ENCODE results near the gene MRPL40.
"Not testable (repeated sequence)": the region's sequence is repeated elsewhere in the genome, so short reads cannot be mapped to it uniquely, and the experiment has no call there.

MRPL40 gene

DNA sequence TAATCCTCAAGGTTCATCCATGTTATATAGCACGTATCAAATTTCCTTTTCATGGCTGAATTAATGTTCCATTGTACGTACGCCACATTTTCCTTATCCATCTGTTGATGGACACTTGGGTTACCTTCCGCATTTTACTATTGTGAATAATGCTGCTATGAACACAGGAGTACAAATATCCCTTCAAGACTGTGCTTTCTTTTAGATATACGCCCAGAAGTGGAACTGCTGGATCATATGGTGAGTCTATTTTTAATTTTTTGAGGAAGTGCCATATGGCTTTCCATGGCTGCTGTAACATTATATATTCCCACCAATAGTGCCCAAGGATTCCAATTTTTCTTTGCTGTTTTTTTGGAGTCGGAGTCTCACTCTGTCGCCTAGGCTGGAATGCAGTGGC, 6.0 kb downstream of the MRPL40 start:
- H3K4me3 ChIP-seq (ENCODE audit: control insufficient read depth, low read depth, low read length), result no peak overlapping the region
- TF ChIP-seq, protein P1, sequence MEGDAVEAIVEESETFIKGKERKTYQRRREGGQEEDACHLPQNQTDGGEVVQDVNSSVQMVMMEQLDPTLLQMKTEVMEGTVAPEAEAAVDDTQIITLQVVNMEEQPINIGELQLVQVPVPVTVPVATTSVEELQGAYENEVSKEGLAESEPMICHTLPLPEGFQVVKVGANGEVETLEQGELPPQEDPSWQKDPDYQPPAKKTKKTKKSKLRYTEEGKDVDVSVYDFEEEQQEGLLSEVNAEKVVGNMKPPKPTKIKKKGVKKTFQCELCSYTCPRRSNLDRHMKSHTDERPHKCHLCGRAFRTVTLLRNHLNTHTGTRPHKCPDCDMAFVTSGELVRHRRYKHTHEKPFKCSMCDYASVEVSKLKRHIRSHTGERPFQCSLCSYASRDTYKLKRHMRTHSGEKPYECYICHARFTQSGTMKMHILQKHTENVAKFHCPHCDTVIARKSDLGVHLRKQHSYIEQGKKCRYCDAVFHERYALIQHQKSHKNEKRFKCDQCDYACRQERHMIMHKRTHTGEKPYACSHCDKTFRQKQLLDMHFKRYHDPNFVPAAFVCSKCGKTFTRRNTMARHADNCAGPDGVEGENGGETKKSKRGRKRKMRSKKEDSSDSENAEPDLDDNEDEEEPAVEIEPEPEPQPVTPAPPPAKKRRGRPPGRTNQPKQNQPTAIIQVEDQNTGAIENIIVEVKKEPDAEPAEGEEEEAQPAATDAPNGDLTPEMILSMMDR (conservative IDR thresholded peaks at IDR 0.05; ENCODE audit: control insufficient read depth, insufficient read depth, low read depth, low read length), result no peak
- DNase-seq (ENCODE audit: low read depth), result no peak

DNA sequence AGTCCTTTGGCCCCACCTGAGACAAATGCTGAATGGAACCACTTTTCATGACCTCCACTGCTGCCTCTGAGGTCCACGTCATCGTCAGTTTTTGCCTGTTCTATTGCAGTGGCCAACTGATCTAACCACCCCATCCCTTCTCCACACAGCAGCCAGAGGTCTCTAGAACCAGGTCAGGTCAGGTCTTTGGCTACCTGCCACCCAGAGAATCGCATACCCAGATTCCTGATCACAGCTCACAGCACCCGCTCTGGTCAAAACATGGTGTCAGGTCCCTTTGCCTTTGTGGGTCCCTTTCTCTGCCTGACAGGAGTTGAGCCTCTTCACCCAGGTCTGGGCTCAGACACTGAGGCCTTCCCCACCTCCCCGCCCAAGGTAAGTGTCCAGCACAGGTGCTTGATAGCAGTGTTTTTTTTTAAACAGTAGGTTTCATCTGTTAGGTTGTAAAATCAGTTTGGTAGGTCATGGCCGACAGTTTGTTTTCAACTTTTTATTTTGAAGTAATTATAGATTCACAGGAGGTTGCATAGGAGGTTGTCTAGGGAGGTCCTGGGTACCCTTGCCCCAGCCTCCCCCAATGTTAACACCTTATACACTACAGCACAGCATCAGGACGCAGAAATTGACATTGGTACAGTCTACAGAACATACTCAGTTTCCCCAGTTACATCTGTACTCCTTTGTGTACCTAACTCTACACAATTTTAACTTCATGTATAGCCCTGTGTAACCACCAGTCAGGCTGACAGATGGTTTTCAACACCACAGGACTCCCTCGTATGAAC, 8.3 kb downstream of the MRPL40 start:
- no peak for DNase-seq (ENCODE audit: low read depth)
- no peak overlapping the region for H3K4me3 ChIP-seq (ENCODE audit: control insufficient read depth, low read depth, low read length)
- TF ChIP-seq, protein P1 (conservative IDR thresholded peaks at IDR 0.05; ENCODE audit: control insufficient read depth, insufficient read depth, low read depth, low read length), result no peak

DNA sequence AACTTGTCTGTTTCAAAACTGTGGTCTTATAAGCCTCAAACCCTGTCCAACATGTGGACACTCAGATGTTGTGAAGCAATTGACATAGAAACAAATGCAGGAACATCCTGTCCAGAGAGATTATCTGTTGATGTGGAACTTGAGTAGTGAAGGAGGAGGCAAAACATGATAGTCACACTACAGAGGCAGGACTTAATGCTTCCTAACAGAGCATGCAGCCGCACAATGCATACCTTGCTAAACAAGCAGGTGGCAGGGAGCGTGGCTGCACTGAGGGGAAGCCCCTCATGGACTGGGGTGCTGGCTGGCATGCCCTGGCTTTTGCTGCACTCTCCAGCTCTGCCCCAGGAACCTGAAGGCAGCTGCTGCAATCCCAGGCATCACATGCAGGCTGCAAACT, 9.8 kb downstream of the MRPL40 start:
- H3K4me3 ChIP-seq (ENCODE audit: control insufficient read depth, low read depth, low read length), result no peak overlapping the region
- DNase-seq (ENCODE audit: low read depth), result no peak
- TF ChIP-seq, protein P1 (conservative IDR thresholded peaks at IDR 0.05; ENCODE audit: control insufficient read depth, insufficient read depth, low read depth, low read length), result no peak

DNA sequence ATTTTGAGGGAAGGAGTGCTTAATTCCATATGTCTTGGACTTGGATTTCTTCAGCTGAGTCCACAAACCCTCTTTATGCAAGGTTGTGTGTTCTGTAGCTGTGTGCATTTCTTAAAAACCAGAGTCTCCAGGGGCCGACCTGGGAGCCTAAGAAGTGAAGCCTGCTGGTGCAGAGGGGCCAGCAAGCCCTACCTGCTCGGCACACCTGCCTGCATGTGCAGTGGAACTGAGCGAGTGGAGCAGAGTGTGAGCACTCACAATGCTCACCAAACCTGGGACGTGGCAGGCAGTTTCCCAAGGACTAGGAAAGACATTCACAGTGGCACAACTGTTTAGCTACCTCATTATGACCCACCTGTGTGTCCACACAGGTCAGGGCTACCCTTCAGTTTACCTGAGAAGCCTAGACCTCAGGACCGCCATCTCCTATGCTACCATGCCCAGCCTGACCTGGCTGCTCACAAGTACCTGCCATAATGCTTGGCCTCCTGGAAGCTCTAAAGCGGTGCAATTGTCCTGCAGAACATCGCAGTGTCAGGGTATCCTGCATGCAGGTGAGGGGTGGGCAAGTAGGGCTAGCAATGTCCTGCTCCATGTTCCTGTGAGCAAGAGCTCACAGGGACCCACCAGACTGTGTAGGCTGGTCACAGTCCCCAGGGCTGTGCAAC, 11.3 kb downstream of the MRPL40 start:
- TF ChIP-seq, protein P1 (conservative IDR thresholded peaks at IDR 0.05; ENCODE audit: control insufficient read depth, insufficient read depth, low read depth, low read length), result no peak
- DNase-seq (ENCODE audit: low read depth), result no peak
- no peak overlapping the region for H3K4me3 ChIP-seq (ENCODE audit: control insufficient read depth, low read depth, low read length)

DNA sequence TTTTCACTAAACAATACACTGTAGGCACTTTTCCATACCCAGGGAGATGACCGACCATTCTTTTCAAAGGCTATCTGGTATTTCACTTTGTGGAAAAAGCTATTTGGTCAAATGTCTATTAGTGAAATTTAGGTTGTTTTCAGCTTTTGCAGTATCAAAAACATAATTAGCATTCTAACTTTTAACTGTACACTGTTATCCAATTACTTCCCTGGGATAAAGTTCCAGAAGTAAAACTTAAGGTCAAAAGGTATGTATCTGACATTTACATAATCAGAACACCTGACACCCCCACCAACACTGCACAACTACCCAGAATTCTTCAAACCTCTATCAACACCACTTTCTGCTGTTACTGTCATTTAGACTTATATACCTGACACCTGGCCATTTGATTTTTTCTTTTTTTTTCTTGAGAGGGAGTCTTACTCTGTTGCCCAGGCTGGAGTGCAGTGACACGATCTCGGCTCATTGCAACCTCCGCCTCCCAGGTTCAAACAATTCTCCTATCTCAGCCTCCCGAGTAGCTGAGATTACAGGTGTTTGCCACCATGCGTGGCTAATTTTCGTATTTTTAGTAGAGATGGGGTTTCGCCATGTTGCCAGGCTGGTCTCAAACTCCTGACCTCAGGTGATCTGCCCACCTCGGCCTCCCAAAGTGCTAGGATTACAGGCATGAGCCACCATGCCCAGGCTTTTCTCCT, 13.1 kb downstream of the MRPL40 start:
- DNase-seq (ENCODE audit: low read depth); H3K4me3 ChIP-seq (ENCODE audit: control insufficient read depth, low read depth, low read length): not testable (repeated sequence)

DNA sequence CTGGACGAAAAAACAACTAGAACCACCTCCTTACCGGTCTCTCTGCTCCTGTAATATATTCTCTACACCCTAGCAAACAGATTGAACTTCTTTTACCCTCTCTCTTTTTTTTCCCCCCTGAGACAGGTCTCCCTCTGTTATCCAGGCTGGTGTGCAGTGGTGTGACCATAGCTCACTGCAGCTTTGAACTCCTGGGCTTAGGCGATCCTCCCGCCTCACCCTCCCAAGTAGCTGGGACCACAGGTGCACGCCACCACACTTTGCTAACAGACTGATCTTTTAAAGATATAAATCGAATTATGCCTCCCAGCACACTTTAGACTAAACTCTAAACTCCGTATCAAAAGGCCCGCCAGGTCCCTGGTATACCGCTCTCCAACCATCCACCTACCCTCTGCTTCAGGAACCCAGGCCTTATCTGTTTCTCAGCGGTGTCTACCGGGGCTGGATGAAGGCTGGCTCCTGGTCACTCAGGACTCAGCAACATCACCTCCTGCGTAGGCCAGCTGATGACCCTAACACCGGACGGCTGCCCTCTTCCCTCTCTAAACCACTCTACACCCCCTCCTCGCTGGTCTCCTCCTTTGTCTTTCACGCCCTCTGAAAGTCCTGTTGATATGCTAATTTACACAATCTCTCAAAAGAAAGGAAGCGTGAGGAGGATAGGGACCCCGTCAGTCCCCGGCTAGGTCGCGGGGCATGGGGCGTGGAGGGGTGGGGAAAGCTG, 14.4 kb downstream of the MRPL40 start:
- DNase-seq (ENCODE audit: low read depth), result peak; percentile 17
- H3K4me3 ChIP-seq (ENCODE audit: control insufficient read depth, low read depth, low read length), result peak overlapping the region; percentile 73
- TF ChIP-seq, protein P1 (conservative IDR thresholded peaks at IDR 0.05; ENCODE audit: control insufficient read depth, insufficient read depth, low read depth, low read length), result no peak

Data from fibroblast of mammary gland (primary cell).